ENCODE results near the gene GUCA2B.

Gene GUCA2B

DNA sequence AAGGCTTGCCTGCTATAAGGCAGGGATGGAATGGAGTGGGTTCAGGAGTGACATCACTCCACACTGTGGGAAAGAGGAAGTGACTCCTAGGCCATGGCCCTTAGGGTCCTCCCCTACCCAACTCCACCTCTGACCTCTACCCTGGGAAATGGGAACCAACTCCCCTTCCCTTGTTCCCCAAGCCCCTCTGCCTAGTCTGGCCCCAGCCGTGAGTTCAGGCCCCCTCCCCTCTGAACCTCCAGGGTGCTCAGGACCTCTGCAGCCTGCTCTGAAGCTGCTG, 15.1 kb downstream of the GUCA2B start:
- no peak for DNase-seq

DNA sequence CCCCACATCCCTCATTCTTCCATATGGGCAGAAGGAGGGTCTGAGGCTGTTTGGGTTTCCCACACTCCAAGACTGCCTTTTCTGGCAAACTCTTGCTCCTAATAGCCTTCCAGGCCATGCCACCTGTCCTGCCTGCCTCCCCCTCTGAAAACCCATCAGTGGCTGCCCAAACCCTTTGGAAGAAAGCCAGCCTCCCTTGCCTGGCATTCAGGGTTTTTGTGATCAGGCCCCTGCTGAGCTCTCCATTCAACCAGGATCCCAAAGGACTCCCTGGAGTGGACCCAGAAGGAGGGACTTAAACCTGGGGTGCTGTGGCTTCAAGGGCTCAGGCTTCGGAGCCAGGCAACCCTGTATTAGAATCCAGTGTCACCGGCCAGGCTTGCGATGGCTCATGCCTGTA, 15.6 kb downstream of the GUCA2B start:
- DNase-seq, result peak; percentile 56

- no peak for DNase-seq
Observed at GRCh38 chr1:42170779-42171621, 17.8 kb downstream of the GUCA2B start.

GRCh38 chr1:42171679-42172266, 18.6 kb downstream of the GUCA2B start:
- no peak for DNase-seq

- no peak for DNase-seq
Observed at GRCh38 chr1:42172381-42173133, 19.3 kb downstream of the GUCA2B start.

- peak; percentile 73 for DNase-seq
Observed at GRCh38 chr1:42173155-42173933, 20.1 kb downstream of the GUCA2B start.

DNA sequence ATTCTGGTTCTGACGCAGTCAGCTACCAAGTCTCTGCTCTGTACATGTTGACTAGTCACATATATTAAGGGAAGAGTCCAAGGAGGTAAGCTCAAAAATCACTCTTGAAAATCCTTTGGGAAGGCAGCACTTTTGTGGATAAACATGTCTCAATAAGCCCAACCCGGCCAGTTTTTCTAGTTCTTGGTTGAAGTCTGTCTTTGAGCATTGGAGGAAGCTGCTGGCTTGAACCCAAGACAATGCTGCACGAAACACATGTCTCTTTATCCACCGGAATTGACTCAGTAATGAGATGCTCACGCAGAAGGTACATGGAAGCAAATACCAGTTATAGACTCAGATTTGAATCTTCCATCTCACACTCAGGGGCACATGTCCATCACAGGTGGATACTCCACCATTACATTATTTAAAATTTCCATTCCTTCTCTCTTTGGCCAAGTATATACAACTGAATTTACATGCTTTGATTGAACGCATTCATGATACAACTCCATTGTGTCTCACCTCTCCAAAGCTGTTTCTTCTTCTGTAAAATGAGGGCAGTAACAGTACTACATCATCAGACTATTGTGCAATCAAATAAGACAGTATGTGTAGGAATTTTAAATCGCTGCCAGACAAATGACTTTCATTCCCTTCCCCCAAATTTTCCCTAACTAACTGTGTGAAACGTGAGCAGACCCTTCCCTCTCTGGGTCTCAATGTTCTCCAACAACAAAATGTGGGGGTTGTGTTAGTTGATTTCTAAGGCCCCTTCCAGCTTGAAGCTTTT, 20.9 kb downstream of the GUCA2B start:
- peak; percentile 22 for DNase-seq

GRCh38 chr1:42175314-42176054, 22.3 kb downstream of the GUCA2B start:
- DNase-seq, result no peak

DNA sequence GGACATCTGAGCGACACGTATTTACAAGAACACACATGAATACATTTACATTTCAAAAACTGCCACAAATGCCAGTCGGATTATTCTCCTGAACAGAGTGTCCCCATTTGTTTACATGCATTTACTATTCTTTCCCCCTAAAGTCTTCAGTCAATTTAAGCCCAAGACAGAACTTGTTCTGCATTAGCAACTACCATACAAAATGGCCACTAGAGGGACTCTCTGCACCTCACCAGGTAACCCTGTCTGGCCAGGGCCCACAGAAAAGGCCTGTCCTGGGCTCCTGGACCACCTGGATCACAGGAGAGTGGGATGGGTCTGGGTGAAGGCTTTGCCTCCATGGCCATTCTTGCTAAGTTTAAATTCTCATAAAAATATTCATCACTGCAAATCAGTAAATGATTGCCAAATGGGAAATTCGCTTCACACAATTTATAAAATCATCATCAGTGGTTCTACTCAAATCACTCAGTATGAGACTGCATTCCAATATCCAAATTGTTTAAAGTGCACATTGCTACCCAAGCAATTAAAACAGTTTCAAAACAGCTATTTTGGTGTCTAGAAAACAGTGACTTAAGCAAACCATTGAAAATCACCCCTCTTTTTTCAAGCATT, 23.8 kb downstream of the GUCA2B start:
- DNase-seq, result peak; percentile 74

DNA sequence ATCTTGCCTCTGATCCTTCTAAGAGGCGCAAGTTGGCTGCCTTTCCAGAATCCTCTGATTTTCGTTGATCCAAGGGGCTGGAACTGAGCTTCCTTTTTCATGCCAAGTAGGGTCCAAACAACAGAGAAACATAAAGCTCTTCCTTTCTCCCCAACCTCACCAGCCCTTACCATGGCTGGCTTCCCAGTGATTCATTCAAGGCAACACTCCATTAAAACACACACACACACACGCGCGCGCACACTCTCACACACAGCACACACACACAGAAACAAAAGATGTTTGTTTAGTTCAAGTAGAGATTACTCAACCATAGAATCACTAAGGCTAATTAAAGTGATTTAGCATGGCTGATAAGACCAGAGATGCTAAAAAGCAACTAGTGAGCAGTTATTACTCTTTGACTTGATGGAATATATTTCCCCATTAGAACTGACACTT, 24.4 kb downstream of the GUCA2B start:
- DNase-seq, result peak; percentile 87

GRCh38 chr1:42178249-42178648, 25.0 kb downstream of the GUCA2B start:
- no peak for DNase-seq

GRCh38 chr1:42179275-42179674, 26.1 kb downstream of the GUCA2B start:
- DNase-seq, result no peak

DNA sequence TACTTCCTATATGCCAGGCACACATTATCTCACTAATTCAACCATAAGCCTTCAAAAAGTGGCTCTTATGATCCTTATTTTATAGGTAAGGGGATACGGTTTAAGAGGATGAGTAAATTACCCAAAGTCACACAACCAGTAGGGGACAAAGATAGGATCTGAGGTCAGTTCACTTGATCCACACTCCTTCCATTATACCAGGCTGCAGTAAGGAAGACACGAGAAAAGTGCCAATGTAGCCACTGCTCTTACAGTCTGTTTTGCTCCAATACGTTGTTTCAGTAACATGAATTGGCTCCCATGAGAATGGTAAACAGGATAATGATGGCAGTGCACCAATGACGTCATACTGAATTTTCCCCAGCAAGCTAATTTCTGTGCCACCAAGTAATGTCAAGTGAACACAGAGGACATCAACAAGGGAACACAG, 26.7 kb downstream of the GUCA2B start:
- DNase-seq, result no peak

- DNase-seq, result no peak
Observed at GRCh38 chr1:42181687-42182086, 28.5 kb downstream of the GUCA2B start.

- DNase-seq, result no peak
Observed at GRCh38 chr1:42183210-42183956, 30.2 kb downstream of the GUCA2B start.

- no peak for DNase-seq
Observed at GRCh38 chr1:42183957-42184268, 30.7 kb downstream of the GUCA2B start.

DNA sequence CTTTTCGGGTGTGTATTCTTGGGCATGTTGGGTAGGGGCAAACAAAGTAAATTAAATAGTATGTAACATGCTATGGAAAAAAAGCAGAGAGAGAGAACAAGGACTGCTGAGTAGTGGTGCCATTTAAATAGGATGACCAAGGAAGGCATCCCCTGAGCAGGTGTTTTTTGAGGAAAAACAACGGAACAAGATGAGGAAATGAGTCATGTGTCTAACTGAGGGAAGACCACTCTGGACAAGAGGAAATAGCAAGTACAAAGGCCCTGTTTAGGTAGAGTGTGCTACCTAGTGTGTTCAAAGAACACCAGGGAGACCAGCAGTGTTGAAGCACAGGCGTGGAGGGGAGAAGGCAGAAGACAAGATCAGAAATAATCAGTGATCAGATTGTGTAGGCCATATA, 31.4 kb downstream of the GUCA2B start:
- no peak for DNase-seq

GRCh38 chr1:42186152-42186551, 32.9 kb downstream of the GUCA2B start:
- no peak for DNase-seq

DNA sequence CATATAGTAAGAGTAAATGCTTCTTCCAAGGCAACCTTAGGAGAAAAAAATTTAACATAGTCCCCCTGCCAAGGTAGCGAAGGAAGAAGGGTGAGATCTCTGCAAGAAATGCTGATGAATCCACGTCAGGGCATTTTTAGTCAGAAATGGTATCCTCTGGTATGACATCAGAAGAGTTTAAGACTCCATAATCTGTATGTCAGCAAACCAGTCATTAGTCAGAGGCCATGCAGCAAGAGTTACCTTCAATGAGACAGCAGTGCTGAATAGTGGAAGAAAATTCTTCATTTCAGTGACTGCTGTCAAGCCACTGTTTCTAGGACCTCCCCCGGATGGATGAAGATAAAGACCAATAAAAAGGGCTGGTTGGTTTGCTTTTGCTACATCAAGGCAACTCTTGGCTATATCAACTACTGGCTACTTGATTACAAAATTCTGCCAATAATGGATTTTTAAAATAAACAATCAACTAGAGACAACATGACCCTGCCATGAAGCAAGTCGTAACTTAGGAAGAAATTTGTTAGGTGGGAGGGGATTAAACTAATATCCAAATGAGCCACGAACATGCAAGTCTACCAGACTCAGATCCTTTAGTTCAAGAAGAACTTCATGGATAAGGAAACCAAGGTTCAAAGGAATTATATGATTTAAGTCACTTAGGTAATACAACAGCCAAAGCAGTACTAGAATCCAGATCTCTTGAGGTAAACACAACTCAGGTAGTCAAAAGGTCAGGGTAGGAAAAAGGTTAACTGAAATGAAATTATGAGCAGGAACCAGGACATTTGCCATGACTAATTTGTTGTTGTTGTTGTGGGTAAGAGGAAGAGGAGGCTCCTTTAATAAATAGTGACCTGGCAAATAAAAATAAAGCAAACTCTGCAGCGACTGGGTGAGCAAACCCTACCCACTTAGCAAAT, 37.0 kb downstream of the GUCA2B start:
- DNase-seq, result no peak
